ENCODE results near the gene SIDT2.
"Not testable (repeated sequence)": the region's sequence is repeated elsewhere in the genome, so short reads cannot be mapped to it uniquely, and the experiment has no call there.

SIDT2 gene

DNA sequence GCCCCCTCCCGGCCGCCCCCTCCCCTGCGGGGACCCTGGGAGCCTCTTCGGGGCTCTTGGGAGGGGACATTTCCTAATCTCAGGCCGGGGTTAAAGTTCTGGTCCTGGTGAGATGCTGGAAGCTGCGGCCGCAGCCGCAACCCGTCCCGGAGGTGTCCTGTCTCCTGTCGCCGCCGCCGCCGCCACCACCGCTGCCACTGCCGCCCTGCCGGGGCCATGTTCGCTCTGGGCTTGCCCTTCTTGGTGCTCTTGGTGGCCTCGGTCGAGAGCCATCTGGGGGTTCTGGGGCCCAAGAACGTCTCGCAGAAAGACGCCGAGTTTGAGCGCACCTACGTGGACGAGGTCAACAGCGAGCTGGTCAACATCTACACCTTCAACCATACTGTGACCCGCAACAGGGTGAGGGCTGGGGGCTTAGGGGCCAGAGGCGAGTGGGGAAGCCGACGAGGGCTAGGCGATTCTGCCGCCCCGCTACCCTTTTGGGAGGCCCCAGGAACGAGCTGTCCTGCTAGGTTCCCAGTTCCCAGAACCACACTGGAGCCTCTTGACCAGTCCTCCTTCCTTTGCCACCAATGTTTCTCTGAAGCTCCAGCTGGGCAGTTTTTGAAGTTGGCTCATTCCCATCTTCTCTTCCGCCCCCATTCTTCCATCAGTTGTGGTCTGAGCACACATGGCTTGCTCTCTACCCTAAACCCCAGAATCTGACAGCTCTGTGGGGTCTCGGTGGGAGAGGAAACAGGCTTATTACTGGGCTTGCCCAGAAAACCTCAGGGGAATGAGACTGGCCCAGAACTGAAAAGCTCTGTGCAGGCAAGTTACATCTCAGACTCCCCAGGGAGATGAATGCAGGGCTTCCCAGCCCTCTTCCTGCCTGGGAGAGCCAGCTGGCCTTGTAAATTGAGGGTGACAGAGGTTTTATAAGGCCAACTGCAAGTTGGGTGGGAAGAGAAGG lies 781 bp downstream of the SIDT2 start:
- TF ChIP-seq CTCF (IDR thresholded peaks at IDR 0.05; ENCODE audit: low read depth, low read length) = no peak
- H3K4me3 ChIP-seq (ENCODE audit: low read depth, low read length) = peak overlapping the region; percentile 75
- in situ Hi-C loops (cut with HindIII; ENCODE audit: low sequenced_read_pairs) = no loop called here
- peak; percentile 49 for DNase-seq (ENCODE audit: low read depth, low spot score)

- TF ChIP-seq CTCF (IDR thresholded peaks at IDR 0.05; ENCODE audit: low read depth, low read length) = no peak
- H3K4me3 ChIP-seq (ENCODE audit: low read depth, low read length) = peak overlapping the region; percentile 75
- in situ Hi-C loops (cut with HindIII; ENCODE audit: low sequenced_read_pairs) = no loop called here
- no peak for DNase-seq (ENCODE audit: low read depth, low spot score)
Observed at GRCh38 chr11:117180020-117180419, 1.5 kb downstream of the SIDT2 start.

DNA sequence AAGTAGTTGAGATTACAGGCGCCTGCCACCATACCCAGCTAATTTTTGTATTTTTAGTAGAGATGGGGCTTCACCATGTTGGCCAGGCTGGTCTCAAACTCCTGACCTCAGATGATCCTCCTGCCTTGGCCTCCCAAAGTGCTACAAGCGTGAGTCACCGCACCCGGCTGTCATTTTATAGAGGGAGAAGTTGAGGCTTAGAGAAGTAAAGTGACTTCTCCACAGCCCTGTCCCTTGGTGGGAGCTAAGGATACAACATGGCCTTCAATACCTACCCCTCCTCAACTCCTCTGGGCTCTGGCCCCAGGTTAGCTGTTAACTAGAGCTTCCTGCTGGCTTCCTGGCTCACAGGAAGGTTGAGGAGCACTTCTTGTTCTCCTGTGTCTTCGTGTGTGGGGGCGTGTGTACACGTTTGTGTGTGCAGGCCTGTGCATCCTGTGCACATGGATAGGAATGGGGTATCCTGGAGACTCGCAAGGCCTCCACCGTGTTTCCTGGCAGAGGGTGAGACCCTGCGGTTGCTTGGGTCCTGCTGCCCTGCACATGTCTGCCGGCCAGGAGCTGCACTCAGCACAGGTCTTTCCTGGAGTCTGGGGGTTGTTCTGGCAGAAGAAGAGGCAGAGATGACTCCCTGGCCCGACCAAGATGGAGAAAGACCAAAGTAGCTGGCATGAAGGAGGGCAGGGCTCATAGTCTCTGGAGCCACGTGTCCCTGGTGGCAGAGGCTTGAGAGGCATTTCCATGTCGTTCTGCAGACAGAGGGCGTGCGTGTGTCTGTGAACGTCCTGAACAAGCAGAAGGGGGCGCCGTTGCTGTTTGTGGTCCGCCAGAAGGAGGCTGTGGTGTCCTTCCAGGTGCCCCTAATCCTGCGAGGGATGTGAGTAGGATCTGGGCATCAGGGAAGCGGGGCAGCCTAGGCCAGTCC lies 2.4 kb downstream of the SIDT2 start:
- in situ Hi-C loops (cut with HindIII; ENCODE audit: low sequenced_read_pairs) = no loop called here
- H3K4me3 ChIP-seq (ENCODE audit: low read depth, low read length) = no peak overlapping the region
- TF ChIP-seq CTCF (IDR thresholded peaks at IDR 0.05; ENCODE audit: low read depth, low read length) = peak; percentile 74
- peak; percentile 63 for DNase-seq (ENCODE audit: low read depth, low spot score)

- in situ Hi-C loops (cut with HindIII; ENCODE audit: low sequenced_read_pairs) = no loop called here
- no peak for TF ChIP-seq CTCF (IDR thresholded peaks at IDR 0.05; ENCODE audit: low read depth, low read length)
- H3K4me3 ChIP-seq (ENCODE audit: low read depth, low read length) = no peak overlapping the region
- DNase-seq (ENCODE audit: low read depth, low spot score) = no peak
Observed at GRCh38 chr11:117181586-117182550, 3.3 kb downstream of the SIDT2 start.

GRCh38 chr11:117182551-117182935 lies 4.0 kb downstream of the SIDT2 start:
- DNase-seq (ENCODE audit: low read depth, low spot score) = no peak
- TF ChIP-seq CTCF (IDR thresholded peaks at IDR 0.05; ENCODE audit: low read depth, low read length) = no peak
- no peak overlapping the region for H3K4me3 ChIP-seq (ENCODE audit: low read depth, low read length)
- in situ Hi-C loops (cut with HindIII; ENCODE audit: low sequenced_read_pairs) = no loop called here

DNA sequence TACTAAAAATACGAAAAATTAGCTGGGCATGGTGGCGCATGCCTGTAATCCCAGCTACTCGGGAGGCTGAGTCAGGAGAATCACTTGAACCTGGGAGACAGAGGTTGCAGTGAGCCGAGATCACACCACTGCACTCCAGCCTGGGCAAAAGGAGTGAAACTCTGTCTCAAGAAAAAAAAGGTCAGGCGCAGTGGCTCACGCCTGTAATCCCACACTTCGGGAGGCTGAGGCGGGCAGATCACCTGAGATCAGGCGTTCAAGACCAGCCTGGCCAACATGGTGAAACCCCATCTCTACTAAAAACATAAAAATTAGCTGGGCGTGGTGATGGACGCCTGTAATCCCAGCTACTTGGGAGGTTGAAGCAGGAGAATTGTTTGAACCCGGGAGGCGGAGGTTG lies 4.6 kb downstream of the SIDT2 start:
- H3K4me3 ChIP-seq (ENCODE audit: low read depth, low read length); DNase-seq (ENCODE audit: low read depth, low spot score); in situ Hi-C loops (cut with HindIII; ENCODE audit: low sequenced_read_pairs): not testable (repeated sequence)

Data from astrocyte of the spinal cord (primary cell).